ENCODE measurements around the gene WDR73.

WDR73 gene

GRCh38 chr15:84621358-84621979, 32.6 kb downstream of the WDR73 start:
- in situ Hi-C loops (cut with MboI; ENCODE audit: low sequenced_read_pairs) = no loop called here

- in situ Hi-C loops (cut with MboI; ENCODE audit: low sequenced_read_pairs) = no loop called here
Observed at GRCh38 chr15:84620626-84621025, 33.5 kb downstream of the WDR73 start.

GRCh38 chr15:84616235-84616634, 37.8 kb downstream of the WDR73 start:
- in situ Hi-C loops (cut with MboI; ENCODE audit: low sequenced_read_pairs) = no loop called here

- in situ Hi-C loops (cut with MboI; ENCODE audit: low sequenced_read_pairs) = no loop called here
Observed at GRCh38 chr15:84611631-84612030, 42.5 kb downstream of the WDR73 start.

DNA sequence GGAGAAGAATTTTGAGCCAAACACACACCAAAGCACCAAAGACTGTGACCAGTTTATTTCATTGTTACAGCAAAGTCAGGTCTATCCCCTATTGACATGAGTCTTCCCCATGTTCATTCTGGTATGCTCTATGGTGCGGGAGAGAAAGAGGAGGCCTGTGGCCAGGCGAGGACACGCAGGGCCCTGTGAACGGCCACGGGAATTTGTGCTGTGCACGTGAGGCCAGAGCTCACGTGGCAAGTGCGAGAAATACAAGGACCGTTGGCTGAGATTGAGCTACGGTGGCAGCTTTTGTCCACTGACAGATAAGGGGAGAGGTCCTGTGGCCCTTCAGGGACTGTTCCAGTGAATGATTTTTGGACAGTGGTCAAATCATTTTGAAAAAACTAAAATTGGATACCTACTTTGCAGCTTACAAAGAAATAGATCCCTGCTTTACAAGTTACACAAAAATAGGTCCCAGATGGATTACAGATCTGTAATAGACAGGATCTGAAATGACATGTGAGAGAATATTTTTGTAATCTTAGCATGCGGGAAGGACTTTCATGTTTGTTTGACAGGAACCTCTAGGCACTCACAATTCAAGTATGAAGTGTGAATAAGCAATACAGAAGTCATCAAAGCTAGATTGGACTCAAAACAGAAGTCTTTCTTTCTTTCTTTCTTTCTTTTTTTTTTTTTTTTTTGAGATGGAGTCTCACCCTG, 44.1 kb downstream of the WDR73 start:
- in situ Hi-C loops (cut with MboI; ENCODE audit: low sequenced_read_pairs) = no loop called here

- in situ Hi-C loops (cut with MboI; ENCODE audit: low sequenced_read_pairs) = no loop called here
Observed at GRCh38 chr15:84608707-84609284, 45.3 kb downstream of the WDR73 start.

- in situ Hi-C loops (cut with MboI; ENCODE audit: low sequenced_read_pairs) = no loop called here
Observed at GRCh38 chr15:84606653-84607120, 47.4 kb downstream of the WDR73 start.

GRCh38 chr15:84605554-84605882, 48.6 kb downstream of the WDR73 start:
- in situ Hi-C loops (cut with MboI; ENCODE audit: low sequenced_read_pairs) = no loop called here

DNA sequence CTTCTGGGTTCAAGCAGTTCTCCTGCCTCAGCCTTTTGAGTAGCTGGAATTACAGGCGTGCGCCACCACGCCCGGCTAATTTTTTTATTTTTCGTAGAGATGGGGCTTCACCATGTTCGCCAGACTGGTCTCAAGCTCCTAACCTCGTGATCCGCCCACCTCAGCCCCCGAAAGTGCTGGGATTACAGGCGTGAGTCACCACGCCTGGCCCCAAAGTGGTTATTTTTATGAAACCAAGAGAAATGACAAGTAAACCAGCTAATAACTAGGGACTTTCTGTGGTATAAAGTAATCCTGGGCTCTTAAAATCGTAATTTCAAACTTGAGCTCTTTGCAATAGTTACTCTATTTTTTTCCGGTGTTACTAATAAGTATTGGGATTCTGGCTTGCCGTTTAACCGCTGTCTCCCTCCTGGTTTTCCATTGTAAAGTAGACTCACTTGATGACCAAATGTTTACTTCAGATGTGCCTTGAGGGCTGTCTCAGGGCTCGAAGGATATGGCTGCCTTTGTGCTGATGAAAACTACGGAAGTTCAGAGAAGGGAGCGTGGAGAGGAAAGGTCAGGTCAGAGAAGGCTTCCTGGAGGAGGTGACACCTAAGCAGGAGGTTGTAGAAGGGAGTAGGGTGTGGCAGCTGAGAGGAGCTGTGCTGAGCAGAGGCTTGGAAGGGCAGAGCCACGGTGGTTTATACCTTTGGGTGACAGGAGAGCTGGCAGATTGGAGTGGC, 49.1 kb downstream of the WDR73 start:
- in situ Hi-C loops (cut with MboI; ENCODE audit: low sequenced_read_pairs) = no loop called here

- in situ Hi-C loops (cut with MboI; ENCODE audit: low sequenced_read_pairs) = no loop called here
Observed at GRCh38 chr15:84603630-84604379, 50.3 kb downstream of the WDR73 start.

DNA sequence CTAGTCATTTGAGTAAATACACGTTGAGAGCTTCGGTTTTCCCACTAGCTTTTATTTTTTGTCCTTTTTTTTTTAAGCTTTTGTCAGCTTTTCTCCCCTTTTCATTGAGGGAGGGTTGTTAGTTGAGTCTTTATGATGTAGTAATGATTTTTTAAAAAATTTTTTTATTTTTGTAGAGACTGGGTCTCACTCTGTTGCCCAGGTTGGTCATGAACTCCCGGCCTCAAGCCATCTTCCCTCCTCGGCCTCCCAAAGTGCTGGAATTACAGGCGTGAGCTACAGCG, 52.6 kb downstream of the WDR73 start:
- in situ Hi-C loops (cut with MboI; ENCODE audit: low sequenced_read_pairs) = no loop called here

DNA sequence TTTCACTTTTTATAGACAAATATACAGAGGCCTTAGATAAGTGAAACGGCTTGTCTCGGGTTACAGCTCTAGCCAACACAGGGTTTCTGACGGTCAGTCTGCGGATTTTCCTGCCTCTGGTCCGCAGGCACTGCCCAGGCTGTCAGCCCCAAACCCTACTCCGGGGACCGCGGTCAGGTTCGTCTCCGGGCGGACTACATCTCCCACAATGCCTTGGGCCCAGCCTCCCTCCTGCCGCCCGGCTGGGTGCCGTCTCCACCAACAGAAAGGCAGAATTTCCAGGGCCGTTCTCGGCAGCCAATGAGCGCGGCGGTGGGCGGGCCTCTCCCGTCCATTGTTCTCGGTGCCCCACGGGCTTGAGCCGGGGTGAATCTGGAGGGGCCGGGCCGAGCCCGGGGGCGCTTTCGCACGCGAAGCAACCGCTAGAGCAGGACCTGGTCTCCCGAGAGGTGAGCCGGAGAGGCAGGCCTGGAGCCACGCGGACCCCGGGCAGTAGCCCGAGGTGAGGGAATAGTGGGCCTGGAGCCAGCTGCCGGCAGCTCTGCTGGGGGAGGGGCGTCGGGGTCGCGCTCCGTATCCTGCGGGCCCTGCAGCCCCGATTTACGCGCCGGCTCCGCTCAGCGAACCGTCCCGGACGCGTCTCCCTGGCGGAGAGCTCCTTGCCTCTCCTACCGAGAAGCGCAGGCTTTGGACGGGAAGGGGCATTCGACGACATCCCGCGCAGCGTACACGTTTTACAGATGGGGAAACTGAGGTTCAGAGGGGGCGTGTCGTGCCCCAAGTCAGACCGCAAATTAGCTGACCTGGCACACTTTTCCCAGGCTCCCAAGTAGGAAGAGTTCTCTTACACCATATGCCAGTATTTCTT, 53.2 kb downstream of the WDR73 start, which contains the start of gene ZSCAN2:
TSS of gene ZSCAN2 (plus strand) at position 323 of the 868 bp plus-strand sequence. CDS start 2,919 bp downstream, outside the sequence.
- in situ Hi-C loops (cut with MboI; ENCODE audit: low sequenced_read_pairs) = no loop called here

DNA sequence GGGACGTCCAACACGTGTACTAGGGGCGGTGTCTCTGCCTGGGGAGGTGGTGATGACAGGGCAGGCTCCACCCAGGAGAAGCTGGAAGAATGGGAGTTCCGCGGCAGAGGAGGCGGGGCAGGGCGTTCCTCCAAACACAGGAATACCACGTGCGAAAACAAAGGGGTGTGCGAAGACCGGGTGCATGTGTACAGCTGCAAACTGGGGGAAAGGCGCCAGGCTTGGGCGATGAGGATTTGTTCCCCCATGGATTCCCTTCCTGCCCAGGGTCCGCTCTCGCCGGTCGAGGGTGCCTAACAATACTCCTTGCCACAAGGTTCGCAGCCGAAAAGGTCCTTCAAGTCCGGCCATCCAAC, 53.8 kb downstream of the WDR73 start:
- in situ Hi-C loops (cut with MboI; ENCODE audit: low sequenced_read_pairs) = no loop called here

- in situ Hi-C loops (cut with MboI; ENCODE audit: low sequenced_read_pairs) = no loop called here
Observed at GRCh38 chr15:84599906-84600305, 54.2 kb downstream of the WDR73 start.

DNA sequence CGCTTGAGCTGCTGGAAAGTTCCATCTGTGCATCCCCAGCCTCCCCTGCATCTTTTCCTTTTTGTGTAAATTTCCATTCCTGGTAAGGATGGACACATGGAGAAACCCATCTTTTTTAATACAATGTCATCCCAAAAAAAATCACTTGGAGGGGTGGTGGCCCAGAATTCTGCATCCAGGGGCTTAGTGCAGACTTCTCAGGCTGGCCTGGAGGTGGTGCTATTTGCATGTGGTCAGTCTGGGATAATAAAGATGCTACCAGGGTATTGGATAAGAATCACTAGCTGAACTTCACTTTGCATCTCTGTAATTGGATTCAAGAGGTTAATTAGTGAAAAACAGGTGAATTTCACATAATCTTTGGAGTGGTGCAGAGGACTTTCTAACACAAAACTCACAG, 55.1 kb downstream of the WDR73 start:
- in situ Hi-C loops (cut with MboI; ENCODE audit: low sequenced_read_pairs) = no loop called here

GRCh38 chr15:84598250-84598649, 55.8 kb downstream of the WDR73 start:
- in situ Hi-C loops (cut with MboI; ENCODE audit: low sequenced_read_pairs) = no loop called here

GRCh38 chr15:84597296-84597695, 56.8 kb downstream of the WDR73 start:
- in situ Hi-C loops (cut with MboI; ENCODE audit: low sequenced_read_pairs) = no loop called here

- in situ Hi-C loops (cut with MboI; ENCODE audit: low sequenced_read_pairs) = no loop called here
Observed at GRCh38 chr15:84595660-84596059, 58.4 kb downstream of the WDR73 start.

- in situ Hi-C loops (cut with MboI; ENCODE audit: low sequenced_read_pairs) = no loop called here
Observed at GRCh38 chr15:84594617-84595290, 59.3 kb downstream of the WDR73 start.

DNA sequence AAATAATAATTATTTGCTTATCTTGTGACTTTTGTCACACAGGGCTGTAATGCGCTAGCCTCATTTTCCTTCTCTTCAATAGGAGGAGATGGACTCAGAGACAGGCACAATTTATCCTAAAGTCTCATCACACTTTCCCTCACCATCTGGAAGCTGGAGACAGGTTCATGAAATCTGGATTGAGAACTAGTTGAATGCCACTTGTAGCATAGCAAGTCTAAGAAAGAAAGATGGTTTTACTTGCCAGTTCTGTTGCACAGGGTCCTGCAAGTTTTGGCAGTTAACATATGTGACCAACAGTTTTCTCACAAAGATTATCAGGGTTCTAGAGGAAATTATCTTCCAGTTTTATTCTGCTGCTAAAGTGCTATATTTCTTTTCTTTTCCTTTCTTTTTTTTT, 62.3 kb downstream of the WDR73 start:
- in situ Hi-C loops (cut with MboI; ENCODE audit: low sequenced_read_pairs) = no loop called here
